Measurements from ENCODE around the gene MAMLD1.

GRCh38 chrX:150537851-150538250, 174.7 kb downstream of the MAMLD1 start:
- no peak for TF ChIP-seq EZH2 (IDR thresholded peaks at IDR 0.05; ENCODE audit: insufficient read depth, poor library complexity, severe bottlenecking)
- no peak for TF ChIP-seq EZH2phosphoT487 (IDR thresholded peaks at IDR 0.05; ENCODE audit: insufficient read depth, low read depth)
